NCI-H2081 treated with DMSO at 0.1 percent for 48 hours (cell line): Measurements from ENCODE around the gene FMNL3.

ENCODE experiments used
- DNase-seq: peaks from one replicate; lab custom pipeline; 2025; lab: John Stamatoyannopoulos, UW

FMNL3 gene

DNA sequence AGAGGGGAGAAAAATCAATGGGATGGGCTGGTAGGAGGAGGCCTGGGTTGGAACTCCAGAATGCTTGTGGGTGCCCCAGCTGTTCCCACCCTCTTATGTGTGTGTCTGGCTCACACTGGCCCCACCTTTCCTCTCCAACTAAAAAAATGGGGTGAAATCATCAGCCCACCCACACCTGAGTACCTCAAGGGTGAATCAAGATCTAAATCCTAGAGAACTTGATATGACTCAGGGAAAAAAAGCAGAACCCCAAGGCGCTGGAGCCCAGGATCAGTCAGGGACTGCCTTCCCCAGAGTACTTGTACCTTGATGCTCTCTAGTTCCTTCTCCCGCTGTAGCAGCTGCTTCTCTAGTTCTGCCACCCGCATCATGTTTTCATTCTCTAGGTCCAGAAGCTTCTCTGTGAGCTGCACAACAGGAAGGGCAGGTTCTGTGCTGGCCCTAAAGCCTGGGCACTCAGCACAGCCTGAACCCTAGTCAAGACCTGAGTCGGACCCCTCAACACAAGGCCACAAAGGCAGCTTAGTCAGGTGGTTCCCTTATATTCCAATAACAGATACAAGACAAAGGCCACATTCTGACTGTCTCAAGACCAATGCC lies 54.2 kb downstream of the FMNL3 start:
- DNase-seq: no peak

- no peak for DNase-seq
Observed at GRCh38 chr12:49651855-49652254, 55.4 kb downstream of the FMNL3 start.

GRCh38 chr12:49649892-49650291 lies 57.3 kb downstream of the FMNL3 start:
- no peak for DNase-seq

DNA sequence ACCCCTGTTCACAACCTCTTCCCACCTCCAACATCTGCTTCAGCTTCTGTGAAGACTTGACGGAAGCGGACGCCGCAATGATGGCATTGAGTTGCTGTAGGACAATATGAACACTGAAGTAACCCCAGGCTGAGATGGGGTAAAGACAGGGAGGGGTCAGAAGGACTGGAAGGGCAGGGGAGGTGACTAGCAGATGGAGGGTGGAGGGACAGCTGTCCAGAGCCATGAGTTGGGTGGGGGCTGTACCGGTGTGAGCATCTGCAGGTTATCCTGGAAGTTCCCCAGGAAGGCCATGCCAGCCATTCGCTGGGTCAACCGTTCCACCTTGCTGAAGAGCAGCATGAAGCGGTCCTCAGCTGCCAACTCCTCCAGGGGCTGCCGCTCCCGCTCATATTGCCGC lies 57.8 kb downstream of the FMNL3 start:
- DNase-seq: no peak

- no peak for DNase-seq
Observed at GRCh38 chr12:49648712-49649003, 58.5 kb downstream of the FMNL3 start.

DNA sequence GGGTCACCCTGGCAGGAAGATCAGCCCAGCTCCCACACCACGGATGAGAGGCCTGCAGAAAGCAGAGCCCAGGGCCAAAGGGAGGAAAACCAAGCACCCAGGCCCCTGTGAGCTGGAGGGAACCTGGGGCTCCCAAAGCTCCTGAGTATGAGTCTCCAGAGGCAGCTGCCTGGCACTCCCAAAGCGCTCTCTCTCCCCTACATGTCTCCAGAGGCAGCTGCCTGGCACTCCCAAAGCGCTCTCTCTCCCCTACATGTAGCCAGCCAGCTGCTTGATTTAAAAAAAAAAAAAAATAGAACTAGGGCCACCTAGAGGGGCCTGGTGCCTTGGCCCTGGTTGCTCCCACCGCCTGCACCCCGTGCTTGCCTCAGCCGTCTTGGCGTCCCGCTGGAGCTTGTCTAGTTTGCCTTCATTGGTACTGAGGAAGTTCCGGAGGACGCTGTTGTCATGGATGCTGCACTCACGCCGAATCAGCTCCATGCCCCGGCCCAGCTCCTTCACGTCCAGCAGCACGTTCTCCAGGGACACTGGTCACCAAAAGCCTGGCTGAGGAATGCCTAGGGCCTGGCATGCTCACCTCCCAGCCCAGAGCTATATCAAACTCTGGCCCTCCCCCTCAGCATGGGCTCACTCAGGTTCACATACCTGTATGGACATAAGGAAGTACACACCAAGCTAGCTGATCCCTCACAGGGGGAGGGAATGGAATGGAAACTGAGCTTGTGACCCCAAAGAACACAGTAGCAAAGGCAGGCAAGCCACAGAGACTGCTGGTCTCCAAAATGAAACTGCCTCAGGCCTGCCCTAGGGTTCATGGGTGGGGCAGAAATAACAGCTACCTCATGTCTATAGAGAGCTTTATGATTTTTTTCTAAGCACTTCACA lies 59.1 kb downstream of the FMNL3 start:
- no peak for DNase-seq

DNA sequence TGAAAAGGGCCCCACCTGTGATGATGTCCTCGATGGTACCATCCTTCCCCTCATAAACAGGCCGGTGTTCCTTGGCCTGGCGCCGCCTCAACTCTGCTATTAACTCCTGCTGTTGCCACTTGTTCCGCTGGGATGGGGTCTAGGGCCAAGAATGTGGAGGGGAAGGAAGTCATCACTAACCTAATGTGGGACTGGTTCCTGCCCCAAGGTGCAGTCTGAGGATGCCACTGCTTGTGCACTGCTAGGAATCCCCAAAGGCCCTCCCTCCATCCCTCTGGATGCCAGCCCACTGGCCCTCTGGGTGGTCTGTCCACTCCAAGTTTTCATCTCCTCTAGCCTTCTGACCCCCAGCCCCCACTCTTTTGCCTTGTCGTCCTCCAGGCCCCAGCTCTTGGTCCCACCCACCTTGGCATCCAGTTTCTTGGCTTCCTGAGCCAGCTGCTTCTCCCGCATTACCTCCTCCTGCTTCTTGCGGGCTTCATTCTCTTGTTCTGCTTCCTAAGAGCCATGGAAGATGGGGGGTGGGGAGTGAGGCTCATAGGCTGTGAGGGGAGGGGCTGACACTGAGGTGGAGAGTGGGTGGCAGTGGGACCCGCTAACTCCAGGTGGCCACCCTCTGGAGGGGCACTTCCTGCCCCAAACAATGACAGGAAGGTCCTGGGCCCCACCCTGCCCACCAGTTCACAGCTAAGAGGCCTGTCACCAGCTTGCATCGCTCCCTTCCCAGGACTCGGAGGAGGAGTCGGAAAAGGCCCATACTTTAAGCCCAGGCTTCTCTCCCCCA lies 60.1 kb downstream of the FMNL3 start:
- no peak for DNase-seq

GRCh38 chr12:49646331-49646830 lies 60.8 kb downstream of the FMNL3 start:
- DNase-seq: no peak

- DNase-seq: no peak
Observed at GRCh38 chr12:49645146-49646039, 61.8 kb downstream of the FMNL3 start.

DNA sequence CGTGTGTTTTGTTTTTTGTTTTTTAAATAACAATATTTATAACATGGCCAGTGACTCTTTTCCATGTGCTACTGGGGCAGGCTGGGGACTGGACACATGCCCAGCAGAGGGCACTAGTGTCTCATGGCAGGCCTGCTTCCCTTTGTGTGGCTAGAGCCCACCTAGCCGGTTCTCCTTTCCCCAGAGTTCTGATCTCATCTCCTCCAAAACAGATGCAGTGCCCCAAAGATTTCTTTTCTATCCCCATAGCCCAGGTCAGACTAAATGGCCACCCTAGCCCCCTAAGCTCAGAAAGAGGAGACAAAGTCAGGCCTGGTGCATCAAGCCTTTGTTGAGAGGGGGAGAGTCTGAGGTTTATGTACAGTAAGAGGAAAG lies 62.6 kb downstream of the FMNL3 start:
- peak; percentile 37 for DNase-seq

DNA sequence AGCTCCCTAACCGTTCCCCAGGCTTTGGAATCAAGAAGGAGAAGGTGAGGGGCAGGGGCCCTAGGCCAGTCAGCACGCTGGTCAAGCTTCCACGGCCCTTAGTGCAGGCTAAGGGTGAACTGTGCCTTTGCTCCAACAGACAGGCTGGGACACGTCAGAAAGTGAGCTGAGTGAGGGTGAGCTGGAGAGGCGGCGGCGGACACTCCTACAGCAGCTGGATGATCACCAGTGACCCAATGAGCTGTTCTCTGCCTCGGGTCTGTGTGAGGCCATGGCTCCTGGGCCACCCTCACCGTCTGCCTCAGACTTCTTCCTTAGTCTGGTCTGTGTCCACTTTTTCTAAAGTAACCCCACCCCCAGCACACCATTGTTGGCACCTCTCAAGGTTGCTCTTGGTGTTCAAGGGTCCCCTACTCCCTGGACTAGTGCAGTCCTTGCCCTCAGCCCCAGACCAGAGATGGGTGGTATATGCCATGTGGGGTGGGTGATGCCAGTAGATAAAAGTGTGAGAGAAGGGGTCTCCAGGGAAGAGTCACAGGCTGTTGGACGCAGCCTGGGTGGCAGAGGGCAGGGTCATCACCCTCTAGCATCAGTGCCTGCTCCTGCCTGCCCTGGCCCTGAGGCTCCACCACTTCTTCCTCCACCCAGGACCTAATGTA lies 63.1 kb downstream of the FMNL3 start:
- no peak for DNase-seq

- DNase-seq: no peak
Observed at GRCh38 chr12:49643135-49643534, 64.1 kb downstream of the FMNL3 start.

DNA sequence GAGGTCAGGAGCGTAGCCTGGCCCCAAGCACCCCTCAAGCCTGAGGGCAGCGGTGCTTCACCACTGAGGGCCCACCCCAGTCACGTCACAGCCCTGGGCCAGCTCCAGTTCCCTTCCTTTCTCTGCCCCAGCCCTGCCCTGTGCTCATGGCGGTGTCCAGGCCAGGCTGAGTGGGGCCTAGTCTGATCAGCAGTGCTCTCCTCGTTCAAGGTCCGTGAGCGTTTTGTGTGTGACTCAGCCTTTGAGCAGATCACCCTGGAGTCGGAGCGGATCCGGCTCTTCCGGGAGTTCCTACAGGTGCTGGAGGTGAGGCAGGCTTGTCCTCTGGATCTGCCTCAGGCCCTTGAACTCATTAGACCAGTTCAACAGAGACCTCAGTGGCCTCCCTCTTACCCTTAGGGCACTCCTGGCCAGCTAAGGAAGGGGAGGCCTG lies 64.8 kb downstream of the FMNL3 start:
- DNase-seq: no peak

GRCh38 chr12:49641748-49642369 lies 65.3 kb downstream of the FMNL3 start:
- DNase-seq: no peak

GRCh38 chr12:49636979-49637755 lies 70.0 kb downstream of the FMNL3 start:
- no peak for DNase-seq

GRCh38 chr12:49636574-49636973 lies 70.6 kb downstream of the FMNL3 start:
- no peak for DNase-seq

DNA sequence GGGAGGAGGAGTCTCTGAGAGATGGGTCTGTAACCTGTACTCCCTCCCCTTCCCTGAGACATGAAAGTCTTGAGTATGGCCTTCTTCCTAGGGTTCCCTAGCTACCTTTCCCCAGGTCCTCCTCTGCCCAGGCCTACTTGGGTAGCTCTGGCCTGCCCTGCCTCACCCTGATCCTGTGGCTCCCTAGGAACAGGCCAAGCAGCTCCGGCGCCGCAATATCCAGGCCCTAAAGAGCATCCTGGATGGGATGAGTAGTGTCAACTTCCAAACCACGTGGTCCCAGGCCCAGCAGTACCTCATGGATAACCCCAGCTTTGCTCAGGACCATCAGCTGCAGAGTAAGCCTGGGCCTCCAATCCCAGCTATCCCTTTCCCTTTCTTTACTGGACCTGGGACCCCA lies 71.5 kb downstream of the FMNL3 start:
- DNase-seq: no peak

DNA sequence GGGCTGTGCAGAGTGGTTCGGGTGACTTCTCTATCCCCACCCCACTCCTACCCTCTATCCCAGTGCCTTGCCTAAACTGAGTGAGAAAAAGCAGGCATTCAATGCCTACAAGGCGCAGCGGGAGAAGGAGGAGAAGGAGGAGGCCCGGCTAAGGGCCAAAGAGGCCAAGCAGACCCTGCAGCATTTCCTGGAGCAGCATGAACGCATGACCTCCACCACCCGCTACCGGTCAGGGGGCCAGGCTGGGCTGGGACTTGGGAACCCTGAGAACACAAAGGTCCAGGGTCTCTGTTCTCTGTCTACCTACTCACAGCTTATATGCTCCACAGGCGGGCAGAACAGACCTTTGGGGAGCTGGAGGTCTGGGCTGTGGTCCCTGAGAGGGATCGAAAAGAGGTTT lies 72.2 kb downstream of the FMNL3 start:
- DNase-seq: no peak

GRCh38 chr12:49633703-49634345 lies 73.4 kb downstream of the FMNL3 start:
- DNase-seq: no peak
